H1 (cell line): ENCODE data around the gene SOX10. TPM values are rescaled to one million over a fixed set of nuclear protein-coding genes. Genes with fewer than 3 reads are reported as not detected.

Source experiments
- POLR2A ChIP-seq, 2 experiments: IDR thresholded peaks; 1 replicate in 1 of 2; 2 replicates in 1 of 2; pipeline ENCODE4 v1.6.1; 2011; ENCODE audit warnings: low read depth in 2 of 2, low read length in 2 of 2, mild to moderate bottlenecking in 2 of 2; ENCODE audit errors: control extremely low read depth in 1 of 2
- SRF ChIP-seq: IDR thresholded peaks from 2 replicates; pipeline ENCODE4 v1.6.1; 2011; ENCODE audit warnings: mild to moderate bottlenecking, low read depth, low read length, moderate library complexity
- SUZ12 ChIP-seq: fragments of 200-600 bp; sonication (generic); IDR thresholded peaks from 2 replicates; pipeline ENCODE4 v1.6.1; 2012; ENCODE audit warnings: mild to moderate bottlenecking, inconsistent platforms, low read length, moderate library complexity, mixed read lengths
- ZNF274 ChIP-seq: IDR thresholded peaks from 2 replicates; pipeline ENCODE4 v1.7.0; 2012; ENCODE audit warnings: low read length, borderline replicate concordance; ENCODE audit errors: extremely low read depth
- polyA plus RNA-seq, 7 experiments: library from polyadenylated mRNA; depleted of rRNA in 3 of 7; stranded (reverse) in 5 of 7; unstranded in 2 of 7; fragments of >200 nt in 5 of 7; fragments of 200-250 nt in 2 of 7; gene quantifications; 1 replicate in 5 of 7; 2 replicates in 1 of 7; 4 replicates in 1 of 7; pipeline versions ENCODE4 v1.2.1 to v1.2.3, GENCODE V29; 2011 to 2013; ENCODE audit warnings: missing spikeins in 2 of 7, mixed read lengths in 2 of 7
- total RNA-seq: library from RNA; stranded (reverse); fragmentation: NEBNext Ultra II Directional; extraction: Animal tissue kit (Norgen Biotek cat#: 25700); gene quantifications from 2 replicates; pipeline ENCODE4 v1.2.1, GENCODE V29; 2021

SOX10 gene
- total and polyA plus RNA-seq, 2 of the 8 experiments (the other 6 are each of a cell fraction or from before 2014, with no cell fraction given) = 2.7 TPM

GRCh38 chr22:38033522-38034277 lies 49.3 kb upstream of the SOX10 start (continued):
- TF ChIP-seq SRF (no peak), POLR2A (IDR thresholded peaks at IDR 0.05; ENCODE audit: control extremely low read depth in 1 of 2, low read depth in 2 of 2, low read length in 2 of 2) (no peak), ZNF274 (no peak), SUZ12 (no peak)
